Brain microvascular endothelial cell (primary cell): ENCODE results near the gene SNX33.
"Not testable (repeated sequence)": the region's sequence is repeated elsewhere in the genome, so short reads cannot be mapped to it uniquely, and the experiment has no call there.

ENCODE experiments used
- DNase-seq: peaks from one replicate; pipeline ENCODE4 v3.0.0-alpha.2; 2020
- H3K27ac ChIP-seq: fragments of 250-450 bp; sonication (Bioruptor Pico); 2 replicates; pipeline ENCODE4 v1.5.1; 2020; ENCODE audit warnings: mild to moderate bottlenecking, moderate library complexity
- H3K27me3 ChIP-seq: fragments of 250-450 bp; sonication (Bioruptor Pico); replicated peaks from 2 replicates; pipeline ENCODE4 v1.5.1; 2020; ENCODE audit warnings: mild to moderate bottlenecking
- H3K36me3 ChIP-seq: fragments of 250-450 bp; sonication (Bioruptor Pico); replicated peaks from 2 replicates; pipeline ENCODE4 v1.5.1; 2020; ENCODE audit warnings: mild to moderate bottlenecking
- H3K4me3 ChIP-seq: 2 replicates; pipeline ENCODE4 v1.5.1; 2011; ENCODE audit warnings: low read depth, mild to moderate bottlenecking, control low read depth, low read length, moderate library complexity
- in situ Hi-C: cut with HindIII; loops from 2 replicates; pipeline ENCODE4 v1.10.0; 2017; ENCODE audit warnings: low sequenced_read_pairs, low pct_ligation_motif_present
- TF ChIP-seq, protein P1 (sequence below): IDR thresholded peaks from 2 replicates; pipeline ENCODE4 v1.5.1; 2011; ENCODE audit warnings: low read depth, mild to moderate bottlenecking, moderate library complexity, low read length, control low read depth, inconsistent platforms; ENCODE audit errors: missing control alignments

The SNX33 gene

DNA sequence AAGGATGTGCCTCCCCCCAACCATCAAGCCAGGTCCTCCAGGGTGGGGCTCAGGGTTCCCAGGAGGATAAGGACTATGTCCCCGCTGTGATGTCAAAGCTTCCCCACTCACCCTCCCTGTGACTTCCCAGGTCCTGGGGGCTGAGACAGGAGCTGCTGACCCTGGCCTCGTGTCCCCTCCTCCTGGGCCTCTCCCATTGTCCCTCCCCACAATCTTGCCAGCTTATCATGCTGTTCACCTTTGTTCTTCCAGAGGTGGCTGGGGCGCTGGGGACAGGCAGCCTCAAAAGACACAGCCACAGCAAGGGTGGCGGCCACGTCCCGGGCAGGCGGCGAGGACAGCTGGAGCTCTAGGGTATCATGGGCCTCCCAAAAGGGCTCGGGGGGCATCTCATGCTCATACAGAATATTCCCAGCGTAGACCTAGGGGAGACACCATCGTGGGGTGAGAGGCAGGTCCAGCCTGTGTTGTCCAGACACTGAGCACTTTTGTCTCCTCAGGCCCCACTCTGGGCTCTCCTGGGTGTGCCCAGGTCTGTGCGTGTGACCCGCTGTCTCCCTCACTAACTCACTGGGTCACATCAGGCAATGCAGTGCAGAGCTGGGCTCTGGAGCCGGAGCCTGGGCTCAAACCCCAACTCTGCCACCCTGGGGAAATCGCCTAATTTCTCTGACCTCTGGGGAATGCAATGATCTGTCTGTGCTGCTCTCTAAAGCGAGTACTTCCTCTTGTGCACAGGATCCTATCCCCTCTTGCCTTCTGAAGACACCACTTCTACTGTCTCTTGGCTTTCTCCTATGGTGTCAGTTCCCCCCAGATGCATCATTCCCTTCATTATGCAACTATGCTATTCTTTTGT, 30.0 kb downstream of the SNX33 start:
- Histone ChIP-seq H3K27ac (no peak overlapping the region), H3K36me3 (peaks cover 22% of the 10 kb centered on the region), H3K27me3 (no peaks in the 10 kb centered on the region), H3K4me3 (no peak overlapping the region)
- DNase-seq = no peak
- in situ Hi-C loops = no loop called here
- TF ChIP-seq, protein P1, sequence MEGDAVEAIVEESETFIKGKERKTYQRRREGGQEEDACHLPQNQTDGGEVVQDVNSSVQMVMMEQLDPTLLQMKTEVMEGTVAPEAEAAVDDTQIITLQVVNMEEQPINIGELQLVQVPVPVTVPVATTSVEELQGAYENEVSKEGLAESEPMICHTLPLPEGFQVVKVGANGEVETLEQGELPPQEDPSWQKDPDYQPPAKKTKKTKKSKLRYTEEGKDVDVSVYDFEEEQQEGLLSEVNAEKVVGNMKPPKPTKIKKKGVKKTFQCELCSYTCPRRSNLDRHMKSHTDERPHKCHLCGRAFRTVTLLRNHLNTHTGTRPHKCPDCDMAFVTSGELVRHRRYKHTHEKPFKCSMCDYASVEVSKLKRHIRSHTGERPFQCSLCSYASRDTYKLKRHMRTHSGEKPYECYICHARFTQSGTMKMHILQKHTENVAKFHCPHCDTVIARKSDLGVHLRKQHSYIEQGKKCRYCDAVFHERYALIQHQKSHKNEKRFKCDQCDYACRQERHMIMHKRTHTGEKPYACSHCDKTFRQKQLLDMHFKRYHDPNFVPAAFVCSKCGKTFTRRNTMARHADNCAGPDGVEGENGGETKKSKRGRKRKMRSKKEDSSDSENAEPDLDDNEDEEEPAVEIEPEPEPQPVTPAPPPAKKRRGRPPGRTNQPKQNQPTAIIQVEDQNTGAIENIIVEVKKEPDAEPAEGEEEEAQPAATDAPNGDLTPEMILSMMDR = no peak

DNA sequence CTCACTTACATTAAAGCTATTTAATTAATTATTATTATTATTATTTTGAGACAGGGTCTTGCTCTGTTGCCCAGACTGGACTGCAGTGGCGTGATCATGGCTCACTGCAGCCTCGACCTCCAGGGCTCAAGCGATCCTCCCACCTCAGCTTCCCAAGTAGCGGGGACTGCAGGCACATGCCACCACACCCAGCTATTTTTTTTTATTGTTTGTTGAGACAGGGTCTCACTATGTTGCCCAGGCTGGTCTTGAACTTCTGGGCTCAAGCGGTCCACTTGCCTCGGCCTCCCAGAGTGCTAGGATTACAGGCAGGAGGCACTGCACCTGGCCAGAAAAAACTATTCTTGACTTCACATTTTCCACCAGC, 30.6 kb downstream of the SNX33 start:
- H3K27ac ChIP-seq, H3K4me3 ChIP-seq, H3K27me3 ChIP-seq, in situ Hi-C loops, DNase-seq: not testable (repeated sequence)
- peaks cover 22% of the 10 kb centered on the region for H3K36me3 ChIP-seq

DNA sequence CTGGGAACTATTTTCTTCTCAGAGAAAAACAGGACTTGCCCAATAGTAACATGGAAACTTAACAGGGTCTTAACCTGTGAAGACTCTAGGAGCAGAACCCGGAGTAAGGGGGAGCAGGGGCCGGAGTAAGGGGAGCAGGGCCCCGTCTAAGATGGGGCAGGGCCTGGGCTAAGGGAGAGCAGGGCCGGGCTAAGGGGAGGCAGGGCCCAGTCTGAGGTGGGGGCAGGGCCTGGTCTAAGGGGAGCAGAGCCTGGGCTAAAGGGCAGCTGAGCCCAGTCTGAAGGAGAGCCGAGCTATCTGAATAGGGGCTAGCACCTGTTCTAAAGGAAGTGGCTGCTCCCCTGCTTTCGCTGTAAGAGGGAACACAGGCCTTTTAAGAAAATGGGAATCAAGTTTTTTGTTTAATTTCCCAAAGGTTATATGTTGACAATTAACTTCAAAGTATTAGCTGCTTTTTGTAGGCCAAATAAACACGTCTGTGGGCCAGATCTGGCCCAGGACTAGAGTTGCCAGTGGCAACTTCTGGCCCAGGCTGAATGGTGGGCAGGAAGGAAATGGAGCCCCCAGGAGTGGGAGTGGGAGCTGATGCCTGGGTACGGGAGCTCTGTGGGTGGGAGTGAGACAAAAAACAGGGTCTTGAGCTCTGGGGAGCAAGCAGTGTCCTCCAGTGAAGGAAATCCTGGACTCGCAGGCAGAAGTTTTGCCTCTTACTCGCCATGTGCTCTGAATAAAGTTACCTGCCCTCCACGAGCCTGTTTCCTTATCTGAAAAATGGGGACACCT, 32.5 kb downstream of the SNX33 start:
- H3K36me3 ChIP-seq = peaks cover 34% of the 10 kb centered on the region
- no peak overlapping the region for H3K27ac ChIP-seq
- DNase-seq = no peak
- H3K4me3 ChIP-seq = no peak overlapping the region
- H3K27me3 ChIP-seq = no peaks in the 10 kb centered on the region
- in situ Hi-C loops = no loop called here
- TF ChIP-seq, protein P1 = no peak

DNA sequence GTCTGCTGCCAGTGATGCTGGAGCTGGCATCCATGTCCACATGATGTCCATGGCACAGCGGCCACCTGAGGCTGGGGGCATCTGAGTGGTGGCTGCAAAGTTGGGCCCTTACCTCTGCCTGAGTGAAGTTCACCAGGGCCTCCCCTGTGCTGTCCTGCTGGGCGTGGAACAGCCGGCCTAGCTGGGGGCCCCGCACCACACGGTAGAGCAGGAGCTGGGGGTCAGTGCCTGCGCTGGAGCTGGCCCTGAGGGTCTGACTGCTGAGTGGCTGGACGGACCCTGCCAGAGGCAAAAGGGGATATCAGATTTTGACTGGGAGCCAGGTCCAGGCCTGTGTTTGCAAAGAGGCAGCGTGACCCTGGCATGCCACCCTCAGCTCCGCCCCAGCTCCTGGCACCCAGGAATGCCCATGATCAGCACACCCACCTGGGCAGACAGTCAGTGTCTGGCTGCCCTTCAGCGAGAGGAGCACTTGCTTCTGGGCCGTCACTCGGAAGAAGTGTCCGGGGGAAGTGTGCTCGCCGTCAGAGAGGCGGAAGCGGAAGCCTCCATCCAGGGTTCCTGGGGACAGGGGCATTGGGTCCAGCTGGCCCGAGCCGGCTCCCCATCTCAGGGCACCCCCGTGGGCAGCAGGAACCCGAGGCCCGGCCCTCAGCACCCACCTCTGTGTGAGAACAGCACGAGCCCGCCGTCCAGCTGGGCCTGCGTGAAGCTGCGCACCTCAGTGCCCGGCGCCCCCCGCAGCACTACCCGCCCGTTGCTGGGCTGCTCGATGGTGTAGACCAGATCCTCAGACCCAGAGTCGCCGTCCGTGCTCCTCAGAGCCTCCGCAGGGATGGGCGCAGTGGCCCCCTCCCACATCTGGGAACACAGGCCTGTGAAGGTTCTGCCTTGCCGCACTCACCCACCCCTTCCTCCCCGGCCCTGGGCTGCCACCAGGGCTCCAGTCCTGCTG, 34.7 kb downstream of the SNX33 start:
- H3K4me3 ChIP-seq = no peak overlapping the region
- peaks cover 28% of the 10 kb centered on the region for H3K36me3 ChIP-seq
- H3K27ac ChIP-seq = no peak overlapping the region
- TF ChIP-seq, protein P1 = no peak
- no peaks in the 10 kb centered on the region for H3K27me3 ChIP-seq
- in situ Hi-C loops = no loop called here
- DNase-seq = no peak

DNA sequence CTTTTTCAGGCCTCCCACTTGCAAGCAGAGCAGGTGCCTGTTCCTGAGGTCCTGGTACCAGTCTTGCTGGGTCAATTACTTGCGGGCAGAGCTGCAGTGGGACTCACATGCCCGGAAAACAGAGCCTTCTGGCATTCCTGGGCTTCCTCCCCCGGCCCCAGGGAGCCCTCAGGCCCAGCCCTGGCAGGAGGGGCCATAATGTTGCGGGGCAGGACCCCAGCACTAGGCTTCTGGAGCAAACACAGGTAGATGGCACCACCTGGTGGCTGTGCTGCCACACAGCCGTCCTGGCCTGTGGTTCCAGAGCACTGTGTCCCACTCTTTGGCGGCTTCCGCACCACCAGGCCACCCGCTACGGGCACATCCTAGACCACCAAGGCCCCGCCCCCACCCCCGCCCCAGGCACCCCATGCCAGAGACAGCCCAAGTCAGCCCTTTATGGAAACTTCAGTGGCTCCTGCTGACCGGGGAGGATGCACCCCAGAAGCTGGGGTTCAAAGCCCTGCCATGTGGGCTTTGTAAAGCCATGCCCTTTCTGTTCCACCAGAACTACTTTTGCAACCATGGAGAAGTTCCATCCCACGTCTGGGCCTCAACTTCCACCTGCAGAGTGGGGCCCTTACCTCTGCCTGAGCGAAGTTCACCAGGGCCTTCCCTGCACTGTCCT, 36.1 kb downstream of the SNX33 start:
- peaks cover 36% of the 10 kb centered on the region for H3K36me3 ChIP-seq

More for the DNA sequence above, 36.1 kb downstream of the SNX33 start:
- DNase-seq = peak; percentile 49
- in situ Hi-C loops, H3K4me3 ChIP-seq, H3K27me3 ChIP-seq, H3K27ac ChIP-seq: not testable (repeated sequence)
- TF ChIP-seq, protein P1 = peak; percentile 77
